ENCODE results near the gene PRLR. TPM values are rescaled to one million over a fixed set of nuclear protein-coding genes. Genes with fewer than 3 reads are reported as not detected.

The PRLR gene
- total RNA-seq, 2 experiments from 2014 or later: not detected

DNA sequence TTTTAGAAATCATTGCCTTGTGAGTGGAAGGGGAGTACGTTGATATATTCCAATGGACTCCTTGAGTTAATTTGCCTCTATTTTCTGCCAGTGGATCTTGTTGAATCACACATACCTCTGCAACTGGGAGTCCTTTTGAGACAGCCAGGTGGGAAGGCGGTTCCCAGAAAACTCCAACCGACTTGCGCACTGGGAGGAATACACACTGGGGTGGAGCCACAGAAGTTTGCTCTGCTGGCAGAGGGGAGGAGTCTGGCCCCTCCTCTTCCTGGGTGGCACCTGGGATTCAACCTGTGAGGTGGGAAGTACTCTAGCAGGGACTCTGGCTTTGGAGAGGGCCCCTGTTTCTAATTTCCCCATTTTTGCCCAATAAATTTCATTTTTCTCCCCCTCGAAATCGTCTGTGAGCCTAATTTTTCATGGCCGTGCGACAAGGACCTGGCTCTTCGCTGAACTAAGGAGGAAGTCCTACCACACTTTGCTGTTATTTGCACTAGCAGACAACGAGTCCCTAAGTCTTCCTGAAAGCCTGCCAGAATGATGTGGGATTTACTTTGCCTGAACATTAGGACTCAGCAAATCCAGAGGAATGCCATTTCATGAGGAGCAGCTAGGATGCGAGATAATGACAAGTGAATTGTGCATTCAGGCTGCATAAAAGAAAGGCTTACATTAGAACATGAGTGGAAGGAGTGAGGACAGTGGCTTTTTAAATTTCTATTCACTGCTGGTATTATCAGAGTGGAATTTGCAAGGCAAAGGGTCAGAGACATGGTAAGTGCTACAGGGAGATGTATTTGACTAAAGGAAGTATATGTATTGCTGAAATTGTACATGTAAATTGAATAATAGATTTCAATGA, 67.2 kb downstream of the PRLR start:
- ChIA-PET CTCF (no interaction called here), POLR2A (no interaction called here)
- intact Hi-C loops (cut with micrococcal nuclease): no loop called here
- no peak for DNase-seq
- H3K27ac Mint-ChIP-seq: no peak overlapping the region
- H3K9me3 Mint-ChIP-seq: peaks cover 9% of the 10 kb centered on the region
- no peak overlapping the region for H3K4me3 Mint-ChIP-seq
- H3K36me3 Mint-ChIP-seq: no peaks in the 10 kb centered on the region
- H3K27me3 Mint-ChIP-seq: peaks cover 3% of the 10 kb centered on the region
- H3K4me1 Mint-ChIP-seq (ENCODE audit: low read depth): no peaks in the 10 kb centered on the region

DNA sequence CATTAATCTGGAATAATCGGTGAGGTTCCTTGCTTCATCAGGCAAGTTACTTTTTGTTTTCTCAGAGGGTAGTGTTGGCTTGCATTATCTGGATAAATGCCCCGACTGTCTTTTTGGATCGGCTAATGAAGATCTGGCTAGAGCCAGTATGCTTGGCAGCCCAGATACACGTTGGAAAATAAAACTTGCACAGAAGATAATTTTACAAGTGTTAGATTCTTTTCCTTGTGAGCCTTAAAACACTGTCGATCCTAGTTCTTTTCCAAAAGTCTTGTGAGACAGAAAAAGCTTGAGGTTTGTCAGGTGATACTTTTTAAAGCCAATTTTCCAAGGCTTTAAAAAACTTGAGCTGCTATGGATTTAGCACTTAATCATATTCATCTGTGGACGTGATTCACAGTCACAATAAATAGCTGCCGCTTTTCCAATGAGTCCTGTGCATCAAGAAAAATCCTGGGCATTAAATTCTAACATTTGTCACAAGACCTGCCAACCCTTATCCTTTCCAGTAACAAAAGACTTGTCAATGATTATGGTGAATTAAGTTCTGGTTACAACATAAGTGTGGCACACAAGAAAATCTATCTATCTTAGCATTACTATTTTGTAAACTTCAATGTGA, 68.5 kb downstream of the PRLR start:
- no peak for DNase-seq
- no peak overlapping the region for H3K4me3 Mint-ChIP-seq
- H3K36me3 Mint-ChIP-seq: no peaks in the 10 kb centered on the region
- no peak overlapping the region for H3K27ac Mint-ChIP-seq
- H3K27me3 Mint-ChIP-seq: peaks cover 6% of the 10 kb centered on the region
- intact Hi-C loops (cut with micrococcal nuclease): no loop called here
- ChIA-PET CTCF (interaction anchor here (1.0 kb wide), 1 partner anchor 12 kb away, joined by 3 read pairs; no protein-coding TSS in a partner anchor), POLR2A (no interaction called here)
- no peaks in the 10 kb centered on the region for H3K9me3 Mint-ChIP-seq
- H3K4me1 Mint-ChIP-seq (ENCODE audit: low read depth): no peaks in the 10 kb centered on the region

DNA sequence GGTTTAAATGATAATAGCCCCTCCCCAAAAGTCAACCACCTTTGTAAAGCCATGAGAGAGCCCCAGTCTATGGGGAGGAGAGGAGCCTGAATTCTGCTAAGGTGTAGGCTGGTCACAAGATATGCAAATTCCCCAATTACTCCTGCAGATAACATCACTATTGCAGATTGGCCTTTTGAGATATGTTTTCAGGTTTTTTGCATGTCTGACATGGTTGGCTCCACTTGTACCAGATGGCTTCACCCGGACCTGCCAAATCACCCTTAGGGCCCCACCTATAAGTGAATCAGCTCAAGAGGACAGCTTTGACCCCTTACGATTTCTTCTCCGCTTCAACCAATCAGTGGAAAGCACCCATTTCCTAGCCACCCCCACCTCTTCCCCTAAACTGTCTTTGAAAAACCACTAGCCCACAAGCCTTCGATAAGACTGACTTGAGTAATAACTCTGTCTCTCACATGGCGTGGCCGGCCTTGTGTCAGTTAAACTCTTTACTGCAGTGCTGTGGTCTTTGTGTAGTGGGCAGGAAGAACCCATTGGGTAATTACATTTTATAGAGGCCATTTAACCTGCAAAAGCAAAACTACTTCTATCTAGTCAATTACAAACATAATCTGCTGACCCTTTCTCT, 69.7 kb downstream of the PRLR start:
- peaks cover 4% of the 10 kb centered on the region for H3K27me3 Mint-ChIP-seq

DNA sequence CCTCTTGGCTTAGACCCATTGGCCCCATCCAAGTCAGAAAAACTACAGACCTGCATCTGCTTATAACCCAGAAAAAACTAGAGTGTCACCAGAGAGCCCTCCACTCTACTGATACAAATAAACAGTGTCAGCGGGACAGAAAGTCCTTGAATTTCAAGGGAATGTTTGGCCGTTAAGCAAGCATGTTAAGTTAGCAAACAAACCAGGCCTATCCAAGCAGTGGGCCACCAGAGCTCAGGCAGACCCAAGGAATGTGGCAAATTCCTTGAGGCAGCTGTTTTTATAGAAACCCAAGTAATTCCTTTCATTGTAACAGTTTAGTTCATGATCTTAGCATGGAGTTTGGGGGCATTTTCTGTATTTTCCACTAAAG, 70.9 kb downstream of the PRLR start:
- POLR2A ChIA-PET: no interaction called here
- no peak overlapping the region for H3K27ac Mint-ChIP-seq
- CTCF ChIA-PET: no interaction called here
- peaks cover 4% of the 10 kb centered on the region for H3K27me3 Mint-ChIP-seq
- H3K36me3 Mint-ChIP-seq: no peaks in the 10 kb centered on the region
- H3K4me3 Mint-ChIP-seq: no peak overlapping the region
- no peaks in the 10 kb centered on the region for H3K4me1 Mint-ChIP-seq (ENCODE audit: low read depth)
- DNase-seq: no peak
- no peaks in the 10 kb centered on the region for H3K9me3 Mint-ChIP-seq
- intact Hi-C loops (cut with micrococcal nuclease): no loop called here

More for the DNA sequence above, 69.7 kb downstream of the PRLR start:
- no peak for DNase-seq
- CTCF ChIA-PET: no interaction called here
- intact Hi-C loops (cut with micrococcal nuclease): no loop called here
- POLR2A ChIA-PET: no interaction called here
- H3K27ac Mint-ChIP-seq: no peak overlapping the region
- H3K4me3 Mint-ChIP-seq: no peak overlapping the region
- no peaks in the 10 kb centered on the region for H3K36me3 Mint-ChIP-seq
- H3K9me3 Mint-ChIP-seq: no peaks in the 10 kb centered on the region
- no peaks in the 10 kb centered on the region for H3K4me1 Mint-ChIP-seq (ENCODE audit: low read depth)

DNA sequence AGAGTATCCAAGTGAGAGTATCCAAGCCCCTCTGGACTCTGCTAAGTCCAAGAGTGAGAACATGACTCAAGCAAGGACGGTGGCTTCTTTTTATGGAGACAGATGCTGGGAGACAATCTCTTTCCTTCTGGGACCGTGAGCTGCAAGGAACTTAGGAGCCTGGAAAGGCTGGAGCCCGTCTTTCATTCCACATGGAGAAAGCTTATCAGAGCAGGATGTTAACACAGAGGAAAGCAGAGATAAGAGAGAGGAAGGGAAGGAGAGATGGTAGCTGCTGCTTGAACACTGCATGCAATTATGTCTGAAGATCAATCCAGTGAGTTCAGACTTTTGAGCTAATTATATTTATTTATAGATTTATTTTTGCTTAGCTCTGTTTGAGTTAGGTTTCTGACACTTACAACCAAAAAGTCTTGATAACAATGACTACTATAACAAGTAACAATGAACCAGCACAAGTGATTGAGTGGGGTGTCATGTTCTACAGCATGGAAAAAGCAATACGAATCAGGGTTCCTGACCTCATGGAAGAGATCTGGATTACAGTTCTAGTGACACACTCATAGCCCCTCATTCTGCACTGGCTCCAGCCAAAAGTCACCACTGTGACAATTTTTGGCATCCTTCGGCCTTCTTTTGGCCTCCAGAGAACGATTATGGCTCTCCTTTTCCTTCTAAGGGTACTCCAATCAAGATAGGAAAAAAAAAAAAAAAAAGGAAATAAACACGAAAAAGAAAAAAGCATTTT, 71.5 kb downstream of the PRLR start:
- no peaks in the 10 kb centered on the region for H3K4me1 Mint-ChIP-seq (ENCODE audit: low read depth)
- no peaks in the 10 kb centered on the region for H3K9me3 Mint-ChIP-seq
- no peak overlapping the region for H3K4me3 Mint-ChIP-seq
- H3K36me3 Mint-ChIP-seq: no peaks in the 10 kb centered on the region
- POLR2A ChIA-PET: no interaction called here
- intact Hi-C loops (cut with micrococcal nuclease): no loop called here
- no peak overlapping the region for H3K27ac Mint-ChIP-seq
- CTCF ChIA-PET: no interaction called here
- no peak for DNase-seq
- H3K27me3 Mint-ChIP-seq: peaks cover 2% of the 10 kb centered on the region

DNA sequence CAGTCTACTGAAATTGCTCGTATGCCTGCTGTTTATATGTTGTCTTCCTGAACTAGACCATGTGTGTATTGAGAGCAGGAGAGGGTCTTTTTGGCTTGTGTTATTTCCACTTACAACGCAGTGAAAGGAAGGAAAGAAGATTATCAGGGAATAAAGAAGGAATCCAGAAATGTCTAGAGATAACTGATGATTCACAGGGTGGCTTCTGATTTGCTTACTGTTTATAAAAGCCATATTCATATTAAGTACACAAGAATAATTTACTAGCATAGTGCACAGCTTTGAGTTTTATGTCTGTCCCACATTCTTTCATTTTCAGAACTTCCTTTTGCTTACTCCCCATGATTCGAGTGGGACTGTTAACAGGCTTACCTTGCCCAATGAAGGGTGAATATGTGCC, 72.1 kb downstream of the PRLR start:
- ChIA-PET POLR2A (no interaction called here), CTCF (no interaction called here)
- Mint-ChIP-seq H3K27ac (no peak overlapping the region), H3K9me3 (no peaks in the 10 kb centered on the region), H3K36me3 (no peaks in the 10 kb centered on the region), H3K27me3 (peaks cover 2% of the 10 kb centered on the region), H3K4me3 (no peak overlapping the region), H3K4me1 (ENCODE audit: low read depth) (no peaks in the 10 kb centered on the region)
- intact Hi-C loops (cut with micrococcal nuclease): no loop called here
- no peak for DNase-seq

DNA sequence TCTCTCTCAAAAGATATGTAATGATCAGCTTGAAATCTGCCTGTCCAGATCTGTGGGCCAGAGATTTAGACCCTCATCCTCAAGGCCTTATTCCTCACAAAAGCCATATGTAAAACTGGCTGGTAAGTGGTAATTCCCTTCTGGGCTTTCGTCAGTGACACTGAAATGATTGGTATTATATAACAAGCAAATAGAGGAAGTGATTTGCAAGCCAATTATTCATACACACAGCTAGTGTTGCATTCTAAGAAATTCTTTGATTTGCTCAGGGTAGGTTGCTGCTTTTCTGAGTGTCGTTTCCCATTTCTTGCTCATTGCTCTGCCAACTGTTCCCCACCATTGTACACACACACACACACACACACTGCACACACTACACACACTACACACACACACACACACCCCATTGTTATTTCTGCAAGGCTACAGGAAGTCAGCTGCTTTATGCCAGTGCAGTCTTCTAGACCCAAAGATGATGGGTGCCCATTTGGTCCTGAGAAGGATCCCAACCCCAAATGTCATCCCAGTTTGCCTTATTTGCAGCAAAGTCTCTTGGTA, 76.8 kb downstream of the PRLR start:
- Mint-ChIP-seq H3K4me1 (ENCODE audit: low read depth) (no peaks in the 10 kb centered on the region), H3K9me3 (no peaks in the 10 kb centered on the region), H3K27ac (no peak overlapping the region), H3K27me3 (peaks cover 2% of the 10 kb centered on the region), H3K36me3 (no peaks in the 10 kb centered on the region), H3K4me3 (no peak overlapping the region)
- POLR2A ChIA-PET: interaction anchor here (0.5 kb wide), 1 partner anchor 1064 kb away, joined by 3 read pairs; no protein-coding TSS in a partner anchor
- CTCF ChIA-PET: interaction anchor here (1.6 kb wide), 1 partner anchor 149 kb away, joined by 3 read pairs; no protein-coding TSS in a partner anchor
- DNase-seq: no peak
- intact Hi-C loops (cut with micrococcal nuclease): no loop called here

DNA sequence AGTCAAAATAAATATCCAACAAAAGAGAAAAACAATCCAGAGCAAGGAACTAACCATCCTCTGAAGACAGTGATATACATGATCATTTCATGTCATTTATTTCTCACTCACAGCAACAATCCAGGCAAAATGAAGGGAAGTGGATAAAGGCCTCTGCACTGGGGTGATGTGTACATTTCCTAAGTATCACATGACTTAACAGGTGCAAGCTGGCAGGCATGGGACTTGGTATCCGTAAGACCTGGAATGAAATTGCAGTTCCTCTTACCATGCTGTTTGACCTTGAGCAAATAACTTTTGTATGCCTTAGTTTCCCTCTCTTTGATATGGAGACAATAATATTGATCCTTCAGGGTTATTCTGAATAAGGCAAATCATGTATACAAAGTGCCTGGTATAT, 77.6 kb downstream of the PRLR start:
- Mint-ChIP-seq H3K27me3 (no peaks in the 10 kb centered on the region), H3K9me3 (no peaks in the 10 kb centered on the region), H3K27ac (no peak overlapping the region), H3K4me3 (no peak overlapping the region), H3K36me3 (no peaks in the 10 kb centered on the region), H3K4me1 (ENCODE audit: low read depth) (no peaks in the 10 kb centered on the region)
- POLR2A ChIA-PET: no interaction called here
- CTCF ChIA-PET: no interaction called here
- DNase-seq: no peak
- intact Hi-C loops (cut with micrococcal nuclease): no loop called here

DNA sequence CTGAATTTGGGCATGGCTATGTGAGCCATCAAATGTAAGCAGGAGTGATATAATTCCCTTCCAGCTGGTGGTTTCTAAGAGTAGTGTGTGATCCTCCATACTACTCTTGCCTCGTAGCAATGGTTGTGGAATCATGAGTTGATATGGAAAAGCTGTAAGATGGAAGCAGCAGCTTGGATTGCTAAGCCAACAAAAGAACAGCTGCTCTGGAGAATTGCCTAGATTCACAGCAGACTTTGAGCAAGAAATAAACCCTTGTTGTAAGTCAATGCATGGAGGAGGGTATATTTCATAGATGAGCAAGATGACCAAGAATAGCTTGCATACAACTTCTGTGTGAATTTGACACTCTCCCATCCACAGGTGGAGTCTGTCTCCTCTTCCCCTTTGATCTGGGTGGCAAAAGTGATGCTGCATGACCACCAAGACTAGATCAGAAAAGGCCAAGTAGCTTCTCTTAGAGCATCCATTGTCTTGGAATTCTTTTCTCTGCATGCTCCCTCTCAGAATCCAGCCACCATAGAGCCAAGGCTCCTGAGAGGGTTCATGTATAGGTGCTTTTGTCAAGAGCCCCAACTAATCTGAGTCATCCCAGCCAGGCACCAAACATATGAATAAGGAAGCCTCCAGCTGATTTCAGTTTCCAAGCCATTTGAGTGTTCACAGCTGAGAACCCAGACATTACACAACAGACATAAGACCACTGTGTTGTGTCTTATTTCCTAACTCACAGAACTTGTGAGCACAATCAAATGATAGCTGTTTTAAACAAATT, 79.0 kb downstream of the PRLR start:
- Mint-ChIP-seq H3K4me1 (ENCODE audit: low read depth) (no peaks in the 10 kb centered on the region), H3K36me3 (no peaks in the 10 kb centered on the region), H3K4me3 (no peak overlapping the region), H3K27me3 (peaks cover 1% of the 10 kb centered on the region), H3K9me3 (no peaks in the 10 kb centered on the region), H3K27ac (no peak overlapping the region)
- ChIA-PET CTCF (interaction anchor here (0.6 kb wide), 1 partner anchor 871 kb away, joined by 3 read pairs; no protein-coding TSS in a partner anchor), POLR2A (no interaction called here)
- intact Hi-C loops (cut with micrococcal nuclease): no loop called here
- no peak for DNase-seq

DNA sequence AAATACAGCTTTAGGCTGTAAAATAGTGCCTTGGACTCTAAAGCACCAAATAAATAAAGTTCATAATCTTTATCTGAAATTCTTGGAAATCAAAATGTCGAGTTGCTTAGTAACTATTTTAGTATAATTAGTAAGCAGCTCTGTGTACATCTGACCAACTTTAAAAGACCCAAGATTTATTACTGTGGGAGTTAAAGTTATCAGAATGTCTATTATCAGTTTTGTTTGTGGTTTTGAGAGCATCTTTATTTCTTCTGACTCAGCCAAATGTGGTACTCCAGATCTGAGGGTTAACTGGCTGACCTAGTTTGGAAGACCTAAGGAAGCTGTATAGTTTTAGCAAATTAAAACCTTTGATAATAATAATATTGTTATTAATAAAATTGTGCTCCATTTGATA, 81.2 kb downstream of the PRLR start:
- DNase-seq: no peak
- Mint-ChIP-seq H3K9me3 (no peaks in the 10 kb centered on the region), H3K4me3 (no peak overlapping the region), H3K27me3 (peaks cover 3% of the 10 kb centered on the region), H3K4me1 (ENCODE audit: low read depth) (no peaks in the 10 kb centered on the region), H3K36me3 (no peaks in the 10 kb centered on the region), H3K27ac (no peak overlapping the region)
- POLR2A ChIA-PET: no interaction called here
- CTCF ChIA-PET: interaction anchor here (1.0 kb wide), 1 partner anchor 663 kb away, joined by 3 read pairs; no protein-coding TSS in a partner anchor
- intact Hi-C loops (cut with micrococcal nuclease): no loop called here

DNA sequence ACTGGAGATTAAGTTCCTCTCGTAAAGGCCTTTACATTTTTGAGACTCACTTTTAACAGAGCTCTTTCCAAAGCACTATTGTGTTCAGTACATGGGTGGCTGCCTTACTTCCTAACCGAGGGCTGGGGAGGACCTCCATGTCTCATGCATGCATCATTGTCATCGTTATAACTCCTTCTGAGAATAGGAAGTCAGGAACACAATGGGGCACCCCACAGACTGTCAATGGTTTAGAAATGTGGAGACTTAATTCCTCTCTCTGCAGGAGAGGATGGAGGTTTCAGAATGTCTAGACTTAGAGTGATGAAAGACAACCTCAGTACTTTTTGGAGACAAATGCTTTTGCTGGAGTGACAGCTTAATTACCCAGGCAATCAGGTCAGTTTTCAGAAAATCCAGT, 83.9 kb downstream of the PRLR start:
- no peaks in the 10 kb centered on the region for H3K36me3 Mint-ChIP-seq
- peaks cover 6% of the 10 kb centered on the region for H3K27me3 Mint-ChIP-seq
- intact Hi-C loops (cut with micrococcal nuclease): no loop called here
- DNase-seq: no peak
- H3K27ac Mint-ChIP-seq: no peak overlapping the region
- H3K9me3 Mint-ChIP-seq: no peaks in the 10 kb centered on the region
- no peak overlapping the region for H3K4me3 Mint-ChIP-seq
- no peaks in the 10 kb centered on the region for H3K4me1 Mint-ChIP-seq (ENCODE audit: low read depth)
- ChIA-PET CTCF (no interaction called here), POLR2A (no interaction called here)
